ENCODE measurements around the gene SCUBE2.

SCUBE2 gene

DNA sequence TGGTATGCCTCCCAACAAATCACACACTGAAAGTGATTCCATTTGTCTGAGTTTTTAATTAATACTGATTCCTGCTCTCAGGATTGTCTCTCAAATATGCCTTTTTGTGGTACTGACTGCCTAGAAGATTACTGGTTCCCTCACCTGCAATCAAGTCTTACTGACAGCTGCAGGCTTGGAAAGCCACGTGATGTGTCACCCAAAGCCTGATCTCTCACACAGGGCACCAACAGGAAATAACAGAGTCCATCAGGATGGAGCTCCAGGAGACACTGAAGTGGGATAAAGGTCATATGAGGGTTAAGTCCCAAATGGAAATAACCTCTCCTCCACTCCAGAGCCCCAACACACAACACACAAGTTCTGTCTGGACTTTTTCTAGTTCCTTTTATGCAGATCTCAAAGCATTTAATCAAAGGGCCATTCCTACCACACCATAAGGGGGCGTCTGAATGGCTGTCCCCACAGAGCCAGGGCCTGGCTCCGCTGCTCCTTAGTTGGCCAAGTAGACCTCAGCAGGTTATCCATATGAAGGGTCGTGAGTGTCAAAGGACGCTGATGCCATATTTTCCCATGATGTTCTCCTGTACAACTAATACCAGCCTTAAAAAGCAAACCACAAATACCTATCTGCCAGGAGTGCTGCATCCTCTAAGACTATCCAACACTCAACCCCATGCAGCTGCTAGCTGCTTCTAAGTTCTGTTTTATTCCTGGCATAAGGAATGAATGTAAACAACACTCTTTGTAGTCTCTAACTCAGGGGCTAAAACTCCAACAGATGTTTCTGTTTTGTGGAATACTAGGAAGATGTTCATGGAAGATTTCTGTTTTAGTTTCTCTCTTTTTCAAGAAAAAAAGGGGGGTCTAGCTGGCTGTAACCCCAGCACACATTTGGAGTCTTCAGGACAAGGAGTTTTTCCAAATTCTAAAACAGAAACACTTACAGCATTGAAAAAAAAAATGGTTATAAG is 13.0 kb downstream of the SCUBE2 start:
- no peak overlapping the region for H3K4me3 ChIP-seq (ENCODE audit: low read length)
- TF ChIP-seq, protein P1, sequence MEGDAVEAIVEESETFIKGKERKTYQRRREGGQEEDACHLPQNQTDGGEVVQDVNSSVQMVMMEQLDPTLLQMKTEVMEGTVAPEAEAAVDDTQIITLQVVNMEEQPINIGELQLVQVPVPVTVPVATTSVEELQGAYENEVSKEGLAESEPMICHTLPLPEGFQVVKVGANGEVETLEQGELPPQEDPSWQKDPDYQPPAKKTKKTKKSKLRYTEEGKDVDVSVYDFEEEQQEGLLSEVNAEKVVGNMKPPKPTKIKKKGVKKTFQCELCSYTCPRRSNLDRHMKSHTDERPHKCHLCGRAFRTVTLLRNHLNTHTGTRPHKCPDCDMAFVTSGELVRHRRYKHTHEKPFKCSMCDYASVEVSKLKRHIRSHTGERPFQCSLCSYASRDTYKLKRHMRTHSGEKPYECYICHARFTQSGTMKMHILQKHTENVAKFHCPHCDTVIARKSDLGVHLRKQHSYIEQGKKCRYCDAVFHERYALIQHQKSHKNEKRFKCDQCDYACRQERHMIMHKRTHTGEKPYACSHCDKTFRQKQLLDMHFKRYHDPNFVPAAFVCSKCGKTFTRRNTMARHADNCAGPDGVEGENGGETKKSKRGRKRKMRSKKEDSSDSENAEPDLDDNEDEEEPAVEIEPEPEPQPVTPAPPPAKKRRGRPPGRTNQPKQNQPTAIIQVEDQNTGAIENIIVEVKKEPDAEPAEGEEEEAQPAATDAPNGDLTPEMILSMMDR (conservative IDR thresholded peaks at IDR 0.05; ENCODE audit: low read length) = no peak
- DNase-seq (ENCODE audit: low read depth) = peak; percentile 5

DNA sequence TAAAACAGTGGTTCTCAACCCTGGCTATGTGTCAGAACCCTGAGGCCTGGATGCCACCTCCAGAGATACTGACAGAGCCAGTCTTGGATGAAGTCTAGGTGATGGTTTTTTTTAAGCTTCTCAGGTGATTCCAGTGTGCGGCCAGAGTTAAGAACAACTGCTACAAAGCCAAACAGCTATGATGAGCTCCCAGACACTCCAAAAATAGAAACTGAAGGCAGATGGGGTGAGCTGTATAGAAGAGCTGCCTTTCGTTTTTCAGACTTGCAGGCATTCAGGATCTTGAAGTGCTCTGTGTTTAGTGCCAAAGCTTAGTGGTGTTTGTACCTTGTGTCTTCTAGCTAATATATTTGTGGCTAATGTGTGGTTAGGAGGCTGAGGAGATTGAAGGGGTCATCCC is 14.2 kb downstream of the SCUBE2 start:
- no peak for DNase-seq (ENCODE audit: low read depth)
- TF ChIP-seq, protein P1 (conservative IDR thresholded peaks at IDR 0.05; ENCODE audit: low read length) = no peak
- no peak overlapping the region for H3K4me3 ChIP-seq (ENCODE audit: low read length)

DNA sequence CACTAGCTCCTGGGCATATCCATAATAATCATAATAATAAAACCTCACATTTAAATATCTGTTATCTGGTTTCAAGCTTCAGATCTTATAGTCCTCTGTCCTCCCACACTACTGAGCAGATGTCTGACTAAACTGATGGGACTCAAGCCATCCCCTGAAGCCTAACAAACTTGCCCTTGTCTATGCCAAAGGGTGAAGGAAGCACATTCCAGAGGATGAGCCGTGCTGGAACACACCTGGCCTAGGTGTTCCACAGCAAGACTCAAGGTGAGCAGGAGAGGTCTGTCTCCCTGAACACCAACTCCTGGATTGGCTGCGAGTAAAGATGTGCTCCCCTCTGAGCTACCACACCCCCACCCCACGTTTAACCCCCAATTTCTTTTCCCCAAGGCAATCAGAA is 14.7 kb downstream of the SCUBE2 start:
- TF ChIP-seq, protein P1 (conservative IDR thresholded peaks at IDR 0.05; ENCODE audit: low read length) = no peak
- DNase-seq (ENCODE audit: low read depth) = no peak
- no peak overlapping the region for H3K4me3 ChIP-seq (ENCODE audit: low read length)

DNA sequence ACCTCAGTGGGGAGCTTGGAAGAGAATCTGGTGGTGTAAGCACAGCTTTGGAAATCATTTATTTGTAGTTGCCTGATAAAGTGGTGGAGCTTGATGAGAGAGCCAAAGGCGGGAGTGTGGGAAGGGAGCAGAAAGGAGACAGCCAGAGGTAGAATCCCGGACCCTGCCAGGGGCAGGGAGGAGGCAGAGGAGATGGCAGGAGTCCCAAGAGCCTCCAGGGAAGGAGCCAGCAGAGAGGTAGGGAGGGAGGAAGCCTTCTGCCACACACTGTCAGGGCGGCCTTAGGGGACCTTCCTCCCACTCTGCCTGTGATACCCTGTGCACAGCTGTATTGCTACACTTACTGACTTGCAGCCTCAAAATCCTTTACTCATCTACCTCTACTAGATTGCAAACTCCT is 15.4 kb downstream of the SCUBE2 start:
- TF ChIP-seq, protein P1 (conservative IDR thresholded peaks at IDR 0.05; ENCODE audit: low read length) = no peak
- H3K4me3 ChIP-seq (ENCODE audit: low read length) = no peak overlapping the region
- DNase-seq (ENCODE audit: low read depth) = no peak

DNA sequence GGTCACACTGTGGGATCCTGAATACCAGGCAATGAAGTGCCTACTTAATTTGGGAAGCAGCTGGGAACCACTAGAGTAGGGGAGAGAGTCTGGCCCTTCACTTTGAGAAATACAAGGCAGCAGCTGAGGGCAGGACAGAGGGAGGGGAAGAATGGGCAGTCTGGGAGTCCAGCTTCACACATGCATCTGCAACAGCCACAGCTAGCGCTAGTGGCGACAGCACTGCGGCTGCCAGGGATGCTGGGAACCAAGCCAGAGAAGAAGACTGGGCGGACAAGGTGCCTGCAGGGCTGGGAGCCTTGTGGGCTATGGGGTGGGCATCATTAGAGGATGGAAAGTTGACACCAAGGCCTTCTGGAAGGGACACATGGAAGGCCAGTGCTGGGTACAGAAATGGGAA is 15.8 kb downstream of the SCUBE2 start:
- H3K4me3 ChIP-seq (ENCODE audit: low read length) = no peak overlapping the region
- TF ChIP-seq, protein P1 (conservative IDR thresholded peaks at IDR 0.05; ENCODE audit: low read length) = no peak
- DNase-seq (ENCODE audit: low read depth) = no peak

DNA sequence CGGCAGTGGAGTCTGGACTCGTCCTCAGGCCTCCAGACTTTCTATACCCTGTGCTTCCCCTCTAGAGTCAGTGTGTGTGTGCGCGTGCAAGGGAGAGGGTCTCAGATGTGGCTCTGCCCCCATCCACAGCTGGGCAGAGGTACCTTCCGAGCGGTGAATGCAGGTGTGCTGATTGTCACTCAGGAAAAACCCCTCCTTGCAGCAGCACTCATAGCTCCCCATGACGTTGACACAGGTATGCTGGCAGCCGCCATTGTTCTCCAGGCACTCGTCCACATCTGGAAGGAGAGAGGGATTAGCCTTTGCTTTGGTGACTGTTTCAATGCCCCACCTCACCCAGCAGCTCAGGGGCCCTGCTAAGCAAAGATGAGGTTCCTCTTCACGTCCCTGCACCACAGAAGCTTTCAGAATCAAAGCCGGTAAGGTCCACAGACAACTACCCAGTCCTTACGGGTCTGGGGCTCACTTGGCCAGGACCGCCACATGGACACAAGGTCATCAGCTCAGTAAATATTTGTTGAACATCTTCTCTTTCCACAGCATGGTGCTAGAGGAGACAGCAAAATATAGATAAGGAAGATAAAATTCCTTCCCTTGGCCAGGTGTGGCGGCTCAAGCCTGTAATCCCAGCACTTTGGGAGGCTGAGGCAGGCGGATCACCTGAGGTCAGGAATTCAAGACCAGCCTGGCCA is 16.9 kb downstream of the SCUBE2 start:
- DNase-seq (ENCODE audit: low read depth) = no peak
- TF ChIP-seq, protein P1 (conservative IDR thresholded peaks at IDR 0.05; ENCODE audit: low read length) = no peak
- H3K4me3 ChIP-seq (ENCODE audit: low read length) = no peak overlapping the region
